HG02970 (cell line): ENCODE results near the gene TMEM187.

Source experiments
- ATAC-seq: cut with Tn5 transposase; IDR thresholded peaks from one replicate; pipeline ENCODE4 v1.9.1; 2021; ENCODE audit warnings: mild to moderate bottlenecking, moderate library complexity, moderate number of reproducible peaks; ENCODE audit not compliant: unreplicated experiment, low FRiP score

TMEM187 gene

GRCh38 chrX:153953892-153954557, 18.5 kb upstream of the TMEM187 start:
- no peak for ATAC-seq

- ATAC-seq, result no peak
Observed at GRCh38 chrX:153954558-153955227, 17.9 kb upstream of the TMEM187 start.

GRCh38 chrX:153955228-153955732, 17.3 kb upstream of the TMEM187 start:
- no peak for ATAC-seq

GRCh38 chrX:153956044-153956907, 16.3 kb upstream of the TMEM187 start:
- ATAC-seq, result no peak

GRCh38 chrX:153957224-153957623, 15.3 kb upstream of the TMEM187 start:
- ATAC-seq, result no peak

GRCh38 chrX:153958605-153959004, 13.9 kb upstream of the TMEM187 start:
- no peak for ATAC-seq

GRCh38 chrX:153959649-153960048, 12.9 kb upstream of the TMEM187 start:
- ATAC-seq, result no peak

- no peak for ATAC-seq
Observed at GRCh38 chrX:153960077-153960476, 12.5 kb upstream of the TMEM187 start.

GRCh38 chrX:153960786-153961185, 11.8 kb upstream of the TMEM187 start:
- ATAC-seq, result no peak

GRCh38 chrX:153961292-153961691, 11.3 kb upstream of the TMEM187 start:
- no peak for ATAC-seq

GRCh38 chrX:153963546-153963945, 9.0 kb upstream of the TMEM187 start:
- no peak for ATAC-seq

- ATAC-seq, result no peak
Observed at GRCh38 chrX:153964105-153964504, 8.4 kb upstream of the TMEM187 start.

GRCh38 chrX:153965406-153965805, 7.1 kb upstream of the TMEM187 start:
- no peak for ATAC-seq

- no peak for ATAC-seq
Observed at GRCh38 chrX:153966283-153966688, 6.3 kb upstream of the TMEM187 start.

- ATAC-seq, result no peak
Observed at GRCh38 chrX:153966841-153967535, 5.6 kb upstream of the TMEM187 start.

GRCh38 chrX:153967536-153968224, 4.9 kb upstream of the TMEM187 start:
- no peak for ATAC-seq

GRCh38 chrX:153968255-153968654, 4.3 kb upstream of the TMEM187 start:
- ATAC-seq, result no peak

- no peak for ATAC-seq
Observed at GRCh38 chrX:153968754-153969124, 3.8 kb upstream of the TMEM187 start.

- no peak for ATAC-seq
Observed at GRCh38 chrX:153969125-153969903, 3.2 kb upstream of the TMEM187 start.
